ENCODE results near the gene TAF15.

The TAF15 gene

GRCh38 chr17:35788477-35789368, 20.6 kb upstream of the TAF15 start:
- no peak for DNase-seq

- no peak for DNase-seq
Observed at GRCh38 chr17:35790841-35791240, 18.4 kb upstream of the TAF15 start.

- DNase-seq: no peak
Observed at GRCh38 chr17:35791681-35792350, 17.5 kb upstream of the TAF15 start.

GRCh38 chr17:35793257-35793656, 16.0 kb upstream of the TAF15 start:
- no peak for DNase-seq

- no peak for DNase-seq
Observed at GRCh38 chr17:35795007-35795870, 14.0 kb upstream of the TAF15 start, which contains the start of gene MMP28. TSS of gene MMP28 (minus strand) at chr17:35795641. CDS start at chr17:35795377, 264 bp downstream.

- no peak for DNase-seq
Observed at GRCh38 chr17:35795871-35796265, 13.4 kb upstream of the TAF15 start.

GRCh38 chr17:35796942-35797341, 12.3 kb upstream of the TAF15 start:
- DNase-seq: no peak

- no peak for DNase-seq
Observed at GRCh38 chr17:35797370-35797769, 11.9 kb upstream of the TAF15 start.

- DNase-seq: no peak
Observed at GRCh38 chr17:35797918-35798317, 11.4 kb upstream of the TAF15 start.

- no peak for DNase-seq
Observed at GRCh38 chr17:35799942-35800341, 9.3 kb upstream of the TAF15 start.

- no peak for DNase-seq
Observed at GRCh38 chr17:35801583-35802224, 7.6 kb upstream of the TAF15 start.

- peak; percentile 31 for DNase-seq
Observed at GRCh38 chr17:35804658-35805192, 4.6 kb upstream of the TAF15 start.

GRCh38 chr17:35807371-35808144, 1.7 kb upstream of the TAF15 start:
- DNase-seq: no peak

- DNase-seq: no peak
Observed at GRCh38 chr17:35808240-35808961, 883 bp upstream of the TAF15 start.

GRCh38 chr17:35809855-35810461, 674 bp downstream of the TAF15 start:
- DNase-seq: no peak

GRCh38 chr17:35811759-35812158, 2.5 kb downstream of the TAF15 start:
- no peak for DNase-seq

- DNase-seq: no peak
Observed at GRCh38 chr17:35812456-35812855, 3.2 kb downstream of the TAF15 start.

- DNase-seq: no peak
Observed at GRCh38 chr17:35816723-35817122, 7.4 kb downstream of the TAF15 start.

- DNase-seq: no peak
Observed at GRCh38 chr17:35817196-35817595, 7.9 kb downstream of the TAF15 start.

- DNase-seq: no peak
Observed at GRCh38 chr17:35819455-35819854, 10.2 kb downstream of the TAF15 start.

All from SIG-M5 (cell line).